ENCODE measurements around the gene SYCE1L. TPM values are rescaled to one million over a fixed set of nuclear protein-coding genes. Genes with fewer than 3 reads are reported as not detected.

Gene SYCE1L
- total RNA-seq, 1 donor from 2014 or later: 2.8 TPM

DNA sequence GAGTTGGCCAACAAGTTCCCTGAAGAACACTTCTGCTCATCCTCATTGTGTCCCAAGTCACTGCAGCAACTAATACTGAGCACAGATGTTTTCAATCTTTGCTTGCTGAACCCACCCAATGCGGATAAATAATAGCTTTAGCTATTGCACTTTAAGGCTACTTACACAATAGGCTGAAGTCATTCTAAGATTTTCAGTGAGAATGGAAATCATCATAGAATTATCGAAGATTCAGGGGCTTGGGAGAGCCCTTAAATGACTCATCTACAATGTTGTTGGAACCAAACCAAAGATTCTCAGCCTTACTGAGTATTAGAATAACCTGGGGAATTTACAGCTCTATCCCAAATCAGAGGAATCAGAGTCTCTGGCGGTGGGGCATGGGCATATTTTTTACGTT lies 51.2 kb downstream of the SYCE1L start:
- no peak for DNase-seq (ENCODE audit: low read depth, low spot score)

Other genes with a start within 250 kb of the SYCE1L start
- gene MON1B, start 8.2 kb upstream of the SYCE1L start, total RNA-seq: 11.4 and 17.5 TPM in 2 replicates
- 5.5 and 51.9 TPM in 2 replicates for gene ADAMTS18, start 235.6 kb downstream of the SYCE1L start, total RNA-seq

Measured in pulmonary artery endothelial cell (primary cell).